D721Med (cell line): ENCODE results near the gene DNAJB9.

ENCODE experiments used
- DNase-seq: peaks from one replicate; pipeline ENCODE4 v3.0.0; 2011; ENCODE audit warnings: low spot score; ENCODE audit not compliant: insufficient read length
- FAIRE-seq: peaks from 2 replicates; lab custom pipeline; 2011; peaks lifted over from hg19 to GRCh38; lab: Jason Lieb, UNC
- CTCF ChIP-seq: IDR thresholded peaks from 2 replicates; pipeline ENCODE4 v1.5.1; 2012; ENCODE audit warnings: mild to moderate bottlenecking, control low read depth; ENCODE audit not compliant: insufficient read depth; ENCODE audit errors: missing control alignments

The DNAJB9 gene

GRCh38 chr7:108605559-108606201 is 36.0 kb downstream of the DNAJB9 start:
- no peak for FAIRE-seq
- TF ChIP-seq CTCF: no peak
- DNase-seq: no peak

GRCh38 chr7:108609643-108610042 is 40.0 kb downstream of the DNAJB9 start:
- no peak for FAIRE-seq
- no peak for TF ChIP-seq CTCF
- no peak for DNase-seq

- no peak for TF ChIP-seq CTCF
- FAIRE-seq: no peak
- no peak for DNase-seq
Measured at GRCh38 chr7:108611268-108611667, 41.6 kb downstream of the DNAJB9 start.

GRCh38 chr7:108613147-108613948 is 43.7 kb downstream of the DNAJB9 start:
- FAIRE-seq: peak; percentile 86
- peak; percentile 80 for TF ChIP-seq CTCF
- DNase-seq: no peak

GRCh38 chr7:108613949-108614381 is 44.3 kb downstream of the DNAJB9 start:
- DNase-seq (no peak), FAIRE-seq (no peak)
- TF ChIP-seq CTCF: no peak

- FAIRE-seq (no peak), DNase-seq (no peak)
- TF ChIP-seq CTCF: no peak
Measured at GRCh38 chr7:108614896-108615295, 45.2 kb downstream of the DNAJB9 start.

- FAIRE-seq: no peak
- TF ChIP-seq CTCF: no peak
- no peak for DNase-seq
Measured at GRCh38 chr7:108618056-108618455, 48.4 kb downstream of the DNAJB9 start.
